ENCODE data around the gene LAMA5.

DNA sequence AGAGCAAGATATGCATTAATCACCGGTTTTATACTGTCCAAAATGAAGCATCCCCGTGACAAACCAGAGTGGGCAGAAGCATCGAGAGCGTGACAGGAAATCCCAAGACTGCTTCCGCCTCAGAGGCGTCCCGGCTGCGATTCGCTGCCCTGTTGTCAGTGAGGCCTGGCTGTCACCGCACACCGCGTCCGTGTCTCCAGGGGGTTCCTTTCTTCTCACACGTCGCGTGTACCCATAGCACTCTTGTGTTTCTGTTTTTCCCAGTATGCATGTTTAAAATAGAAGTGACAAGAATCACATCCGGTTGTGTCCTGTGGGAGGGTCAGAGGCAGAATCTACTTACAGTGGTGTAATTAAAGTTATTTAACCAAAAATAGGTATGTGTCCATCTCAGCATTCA, 72.6 kb downstream of the LAMA5 start:
- TF ChIP-seq, protein P1, sequence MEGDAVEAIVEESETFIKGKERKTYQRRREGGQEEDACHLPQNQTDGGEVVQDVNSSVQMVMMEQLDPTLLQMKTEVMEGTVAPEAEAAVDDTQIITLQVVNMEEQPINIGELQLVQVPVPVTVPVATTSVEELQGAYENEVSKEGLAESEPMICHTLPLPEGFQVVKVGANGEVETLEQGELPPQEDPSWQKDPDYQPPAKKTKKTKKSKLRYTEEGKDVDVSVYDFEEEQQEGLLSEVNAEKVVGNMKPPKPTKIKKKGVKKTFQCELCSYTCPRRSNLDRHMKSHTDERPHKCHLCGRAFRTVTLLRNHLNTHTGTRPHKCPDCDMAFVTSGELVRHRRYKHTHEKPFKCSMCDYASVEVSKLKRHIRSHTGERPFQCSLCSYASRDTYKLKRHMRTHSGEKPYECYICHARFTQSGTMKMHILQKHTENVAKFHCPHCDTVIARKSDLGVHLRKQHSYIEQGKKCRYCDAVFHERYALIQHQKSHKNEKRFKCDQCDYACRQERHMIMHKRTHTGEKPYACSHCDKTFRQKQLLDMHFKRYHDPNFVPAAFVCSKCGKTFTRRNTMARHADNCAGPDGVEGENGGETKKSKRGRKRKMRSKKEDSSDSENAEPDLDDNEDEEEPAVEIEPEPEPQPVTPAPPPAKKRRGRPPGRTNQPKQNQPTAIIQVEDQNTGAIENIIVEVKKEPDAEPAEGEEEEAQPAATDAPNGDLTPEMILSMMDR (IDR thresholded peaks at IDR 0.05), result no peak
- TF ChIP-seq POLR2AphosphoS5 (IDR thresholded peaks at IDR 0.05), result no peak

Measured in prostate gland (tissue), 2 donors.